Stimulated activated CD8-positive, alpha-beta memory T cell treated with anti-CD3 and anti-CD28 coated beads, Interleukin-15, amount 100 ng/mL, for 4 hours (primary cell): ENCODE results near the gene ZNF624.

Source experiments
- DNase-seq, 2 donors: peaks; one replicate each; pipeline ENCODE4 v3.0.0-alpha.2; 2020; ENCODE audit warnings: low read depth in 2 of 2

ZNF624 gene

DNA sequence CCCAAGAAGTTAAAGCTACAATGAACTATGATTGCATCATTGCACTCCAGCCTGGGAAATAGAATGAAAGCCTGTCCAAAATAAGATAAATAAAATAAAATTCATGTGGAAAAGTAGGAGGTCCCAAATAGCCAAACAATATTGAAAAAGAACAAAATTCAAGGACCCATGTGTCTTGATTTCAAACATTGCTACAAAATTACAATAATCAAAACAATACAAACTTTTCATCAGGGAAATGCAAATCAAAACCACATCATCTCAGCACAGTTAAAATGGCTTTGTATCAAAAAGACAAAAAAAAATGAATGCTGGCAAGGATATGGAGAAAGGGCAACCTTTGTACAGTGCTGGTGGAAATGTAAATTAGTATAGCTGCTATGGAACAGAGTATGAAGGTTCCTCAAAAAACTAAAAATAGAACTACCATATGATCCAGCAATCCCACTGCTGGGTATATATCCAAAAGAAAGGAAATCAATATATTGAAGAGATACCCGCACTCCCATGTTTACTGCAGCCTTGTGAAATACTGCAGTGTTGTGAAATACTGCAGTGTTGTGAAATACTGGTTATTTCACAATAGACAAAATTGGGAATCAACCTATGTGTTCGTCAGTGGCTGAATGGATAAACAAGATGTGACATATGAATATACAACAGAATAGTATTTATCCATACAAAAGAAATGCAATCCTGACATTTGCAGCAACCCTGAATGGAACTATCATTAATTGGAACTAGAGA lies 60.1 kb downstream of the ZNF624 start:
- DNase-seq = no peak

DNA sequence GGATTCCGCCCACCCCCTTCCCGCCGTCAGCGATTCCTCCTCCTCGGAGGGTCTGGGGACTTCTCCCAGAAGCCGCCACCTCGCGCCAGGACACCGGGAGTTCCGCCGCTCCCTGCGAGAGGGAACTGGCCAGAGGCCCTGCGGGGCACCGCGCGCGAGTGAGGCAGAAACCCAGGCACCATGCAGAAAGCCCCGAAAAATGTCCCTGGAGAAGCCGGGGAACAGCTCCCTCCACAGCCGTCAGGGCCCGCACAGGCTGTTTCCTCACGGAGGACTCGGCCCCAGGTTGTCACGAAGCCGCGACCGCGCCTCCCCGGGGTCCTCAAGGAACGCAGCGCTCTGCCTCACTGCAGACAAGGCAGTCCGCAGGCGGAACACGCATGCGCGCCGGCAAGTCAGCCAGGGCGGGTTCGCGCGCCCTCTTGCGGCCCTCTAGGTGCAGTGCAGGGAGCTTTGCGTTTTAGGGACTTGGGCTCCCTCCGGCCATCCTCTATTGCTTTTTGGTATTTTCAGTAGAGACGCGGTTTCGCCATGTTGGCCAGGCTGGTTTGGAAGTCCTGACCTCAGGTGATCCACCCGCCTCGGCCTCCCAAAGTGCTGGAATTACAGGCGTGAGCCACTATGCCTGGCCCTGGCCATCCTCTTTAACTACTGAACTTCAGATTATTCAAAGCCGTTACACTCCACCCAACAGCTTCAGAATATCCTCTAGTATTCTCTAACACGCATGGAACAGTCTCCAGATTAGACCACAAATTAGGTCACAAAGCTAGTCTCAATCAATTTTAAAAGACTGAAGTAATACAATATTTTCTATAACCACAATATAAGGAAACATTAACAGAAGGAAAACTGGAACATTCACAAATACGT lies 64.3 kb downstream of the ZNF624 start:
- peak; percentile 81 to 82 for DNase-seq

DNA sequence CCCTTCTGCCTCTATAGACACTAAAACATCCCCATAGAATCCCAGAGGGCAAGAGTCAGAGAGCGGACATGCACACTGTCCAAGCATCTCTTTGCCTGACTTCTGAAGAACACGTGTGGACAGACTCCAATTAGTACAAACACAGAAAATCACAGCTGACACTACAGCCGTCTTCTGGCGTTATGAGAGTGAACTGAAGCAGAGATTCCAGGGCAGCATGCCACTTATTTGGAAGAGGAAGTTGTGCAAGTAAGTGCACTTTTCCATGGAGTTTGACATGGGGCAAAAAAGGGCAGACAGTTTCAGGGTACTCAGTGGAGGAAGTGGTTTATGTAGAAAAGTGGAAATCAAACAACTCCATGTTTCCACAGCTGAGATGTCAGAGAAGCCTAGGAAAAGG lies 67.9 kb downstream of the ZNF624 start:
- no peak for DNase-seq

DNA sequence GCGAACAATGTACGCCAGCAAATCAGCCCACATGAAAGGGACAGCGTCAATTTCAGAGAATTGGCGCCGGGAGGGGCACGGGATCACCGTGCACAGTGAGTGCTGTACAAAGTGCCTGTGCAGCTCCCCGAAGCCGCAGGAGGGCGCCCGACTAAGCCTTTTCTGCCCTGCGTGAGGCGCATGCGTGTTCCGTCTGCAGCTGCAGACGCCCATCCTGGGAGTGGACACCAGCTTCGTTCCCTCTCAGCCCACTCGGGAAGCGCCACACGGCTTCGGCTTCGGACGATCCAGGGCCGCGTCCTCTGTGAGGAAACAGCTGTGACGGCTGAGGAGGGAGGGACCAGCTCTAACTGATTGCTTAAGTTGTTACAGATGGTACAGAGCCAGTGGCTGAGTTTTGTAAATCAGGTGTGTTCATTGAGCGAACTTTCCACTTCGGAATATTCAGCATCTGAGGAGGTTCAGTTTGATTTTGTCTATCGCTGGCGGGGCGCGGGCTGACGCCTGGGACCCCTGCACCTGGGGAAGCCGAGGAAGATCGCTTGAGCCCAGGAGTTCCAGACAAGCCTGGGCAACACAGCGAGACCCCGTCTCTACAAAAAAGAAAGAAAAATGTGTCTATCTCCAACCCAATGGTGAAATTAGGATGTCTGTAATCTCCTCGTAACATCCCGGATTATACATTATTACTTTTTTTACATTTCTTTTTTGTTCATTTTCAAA lies 69.2 kb downstream of the ZNF624 start:
- DNase-seq = peak; percentile 76 to 83

GRCh38 chr17:16583781-16584180 lies 69.9 kb downstream of the ZNF624 start:
- no peak for DNase-seq

DNA sequence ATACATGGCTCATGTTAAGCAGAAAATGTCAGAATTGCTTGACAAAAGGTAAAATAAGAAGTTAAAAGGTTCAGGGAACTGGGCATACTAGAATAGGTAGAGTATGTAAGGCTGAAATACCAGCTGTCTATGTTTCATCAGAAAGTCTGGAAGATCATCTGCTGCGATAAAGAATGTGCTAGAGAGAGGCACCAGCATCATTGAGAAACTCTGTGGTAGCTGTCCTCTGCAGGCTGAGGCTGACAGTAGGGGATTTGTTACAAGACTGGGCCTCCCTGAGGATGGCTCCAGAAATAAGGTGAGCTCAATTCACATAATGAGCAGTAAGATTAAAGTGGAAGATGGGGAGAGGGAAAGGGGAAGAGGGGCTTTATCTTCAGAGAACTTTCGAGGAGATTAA lies 80.2 kb downstream of the ZNF624 start:
- DNase-seq = no peak
